GM18507 (cell line): ENCODE data around the gene RXRB.

ENCODE experiments used
- DNase-seq: peaks from one replicate; pipeline ENCODE4 v3.0.0; 2011; ENCODE audit warnings: low read depth; ENCODE audit not compliant: insufficient read length; ENCODE audit errors: extremely low spot score
- FAIRE-seq: peaks from 2 replicates; lab custom pipeline; 2011; peaks lifted over from hg19 to GRCh38; lab: Jason Lieb, UNC

Gene RXRB

GRCh38 chr6:33199687-33200218, 712 bp downstream of the RXRB start:
- FAIRE-seq (peak; percentile 41), DNase-seq (peak; percentile 69)

GRCh38 chr6:33198853-33199436, 1.5 kb downstream of the RXRB start:
- no peak for DNase-seq
- no peak for FAIRE-seq

GRCh38 chr6:33198159-33198852, 2.2 kb downstream of the RXRB start:
- DNase-seq (no peak), FAIRE-seq (no peak)

GRCh38 chr6:33197431-33198048, 2.9 kb downstream of the RXRB start:
- peak; percentile 33 for FAIRE-seq
- DNase-seq, result no peak

GRCh38 chr6:33195304-33196165, 4.9 kb downstream of the RXRB start:
- no peak for DNase-seq
- FAIRE-seq, result no peak

- DNase-seq (no peak), FAIRE-seq (no peak)
These were observed 6.0 kb downstream of the RXRB start for GRCh38 chr6:33194431-33194979.

GRCh38 chr6:33193619-33194018, 6.8 kb downstream of the RXRB start:
- no peak for FAIRE-seq

GRCh38 chr6:33192671-33193602, 7.5 kb downstream of the RXRB start:
- no peak for DNase-seq
- no peak for FAIRE-seq

More at GRCh38 chr6:33193619-33194018, 6.8 kb downstream of the RXRB start:
- no peak for DNase-seq

GRCh38 chr6:33192105-33192646, 8.3 kb downstream of the RXRB start, which contains the start of gene COL11A2:
Gene COL11A2 (minus strand): TSS chr6:33192467. CDS start chr6:33192240, 227 bp downstream.
- no peak for FAIRE-seq

GRCh38 chr6:33191383-33192104, 8.9 kb downstream of the RXRB start:
- DNase-seq, result no peak
- no peak for FAIRE-seq

More at GRCh38 chr6:33192105-33192646, 8.3 kb downstream of the RXRB start, which contains the start of gene COL11A2:
- DNase-seq, result no peak

- FAIRE-seq (no peak), DNase-seq (no peak)
These were observed 9.9 kb downstream of the RXRB start for GRCh38 chr6:33190504-33191107.

GRCh38 chr6:33189625-33190448, 10.6 kb downstream of the RXRB start:
- DNase-seq, result no peak
- no peak for FAIRE-seq

- FAIRE-seq (no peak), DNase-seq (no peak)
These were observed 11.3 kb downstream of the RXRB start for GRCh38 chr6:33189164-33189563.

- FAIRE-seq (no peak), DNase-seq (no peak)
These were observed 12.7 kb downstream of the RXRB start for GRCh38 chr6:33187809-33188208.

- DNase-seq, result no peak
- FAIRE-seq, result no peak
These were observed 14.7 kb downstream of the RXRB start for GRCh38 chr6:33185654-33186187.

GRCh38 chr6:33185190-33185589, 15.3 kb downstream of the RXRB start:
- DNase-seq (no peak), FAIRE-seq (no peak)
